A549 (cell line): ENCODE results near the gene NAV3. TPM values are rescaled to one million over a fixed set of nuclear protein-coding genes. Genes with fewer than 3 reads are reported as not detected.

Experiments
- ATAC-seq, 2 experiments: fragments of 200-7000 bp in 1 of 2; fragments of >200 bp in 1 of 2; cut with Nextera tagmentation in 1 of 2; cut with Tn5 transposase in 1 of 2; 3 replicates each; pipeline versions ENCODE4 v1.8.0 to v1.9.1; 2018 to 2020; ENCODE audit warnings: mild to moderate bottlenecking in 1 of 2, moderate library complexity in 1 of 2
- CTCF ChIA-PET: fragments of 300-600 bp; sonication (Branson Sonifier 250); formaldehyde crosslinking; extraction: SDS; loops from one replicate; lab custom pipeline; 2021; ENCODE audit warnings: antibody characterized with exemption, inconsistent platforms; lab: Yijun Ruan, JAX
- POLR2A ChIA-PET: fragments of 350-600 bp; formaldehyde crosslinking; extraction: SDS; loops from one replicate; lab custom pipeline; 2021; ENCODE audit warnings: antibody characterized with exemption, inconsistent platforms; lab: Yijun Ruan, JAX
- DNase-seq, 2 experiments: peaks; one replicate each; pipeline versions ENCODE4 v3.0.0 to v3.0.0-alpha.2; 2011 to 2016; ENCODE audit warnings: low read depth in 1 of 2, low spot score in 1 of 2
- FAIRE-seq: peaks from 2 replicates; lab custom pipeline; 2011; peaks lifted over from hg19 to GRCh38; lab: Jason Lieb, UNC
- H3K27ac ChIP-seq, 2 experiments: fragments of >200 bp; sonication (Bioruptor Twin); formaldehyde crosslinking; 3 replicates each; pipeline ENCODE4 v1.5.1; 2016 to 2017
- H3K4me1 ChIP-seq: fragments of >200 bp; sonication (Bioruptor Twin); formaldehyde crosslinking; 3 replicates; pipeline ENCODE4 v1.6.1; 2016
- H3K4me2 ChIP-seq: fragments of >200 bp; sonication (Bioruptor Twin); formaldehyde crosslinking; 3 replicates; pipeline ENCODE4 v1.6.1; 2016
- H3K4me3 ChIP-seq: fragments of >200 bp; sonication (Bioruptor Twin); formaldehyde crosslinking; 3 replicates; pipeline ENCODE4 v1.5.1; 2016
- H3K9me3 ChIP-seq: fragments of >200 bp; sonication (Bioruptor Twin); formaldehyde crosslinking; 3 replicates; pipeline ENCODE4 v1.6.1; 2016
- ATOH8 ChIP-seq: fragments of 250-450 bp; sonication (Bioruptor Pico); IDR thresholded peaks from 2 replicates; pipeline ENCODE4 v1.5.0; 2020; ENCODE audit warnings: low read depth, mild to moderate bottlenecking, moderate library complexity
- BCL3 ChIP-seq: fragments of >200 bp; sonication (Bioruptor Twin); formaldehyde crosslinking; IDR thresholded peaks from 3 replicates; pipeline ENCODE4 v1.6.1; 2016
- CBX8 ChIP-seq: fragments of 200-600 bp; sonication (generic); IDR thresholded peaks from 2 replicates; pipeline ENCODE4 v1.6.1; 2016
- CEBPB ChIP-seq, 2 experiments: fragments of >200 bp in 1 of 2; sonication (Bioruptor Twin) in 1 of 2; formaldehyde crosslinking in 1 of 2; IDR thresholded peaks; 2 replicates each; pipeline ENCODE4 v1.6.1; 2012 to 2016
- CTCF ChIP-seq: fragments of >200 bp; sonication (Bioruptor Twin); formaldehyde crosslinking; IDR thresholded peaks from 3 replicates; pipeline ENCODE4 v1.5.1; 2016
- E2F6 ChIP-seq: IDR thresholded peaks from 2 replicates; pipeline ENCODE4 v1.6.1; 2012; ENCODE audit warnings: low read depth, borderline replicate concordance
- FOSB ChIP-seq: fragments of 250-450 bp; sonication (Bioruptor Pico); IDR thresholded peaks from 2 replicates; pipeline ENCODE4 v1.5.0; 2020; ENCODE audit warnings: mild to moderate bottlenecking, moderate library complexity
- FOSL2 ChIP-seq, 2 experiments: fragments of 450-650 bp in 1 of 2; fragments of >200 bp in 1 of 2; sonication (Bioruptor Twin) in 1 of 2; formaldehyde crosslinking; IDR thresholded peaks; 2 replicates each; pipeline versions ENCODE4 v1.5.0 to v1.6.1; 2016 to 2020; ENCODE audit warnings: mild to moderate bottlenecking in 1 of 2, moderate library complexity in 1 of 2
- GATA3 ChIP-seq: IDR thresholded peaks from 2 replicates; pipeline ENCODE4 v1.6.1; 2012; ENCODE audit warnings: borderline replicate concordance
- HEYL ChIP-seq: fragments of 250-450 bp; sonication (Bioruptor Pico); IDR thresholded peaks from 2 replicates; pipeline ENCODE4 v1.8.0; 2021; ENCODE audit warnings: mild to moderate bottlenecking, moderate library complexity
- HOXB13 ChIP-seq: fragments of 250-450 bp; sonication (Bioruptor Pico); IDR thresholded peaks from 2 replicates; pipeline ENCODE4 v1.5.0; 2020; ENCODE audit warnings: low read depth, mild to moderate bottlenecking, moderate library complexity
- HOXB5 ChIP-seq: fragments of 250-450 bp; sonication (Bioruptor Pico); IDR thresholded peaks from 2 replicates; pipeline ENCODE4 v1.5.0; 2020; ENCODE audit warnings: mild to moderate bottlenecking, moderate library complexity
- KDM1A ChIP-seq: fragments of 200-600 bp; sonication (generic); IDR thresholded peaks from 2 replicates; pipeline ENCODE4 v1.6.1; 2016; ENCODE audit warnings: low read depth, mild to moderate bottlenecking
- KDM5A ChIP-seq: fragments of 200-600 bp; sonication (generic); IDR thresholded peaks from 2 replicates; pipeline ENCODE4 v1.6.1; 2016; ENCODE audit warnings: antibody characterized with exemption, mild to moderate bottlenecking
- MAFK ChIP-seq: fragments of 450-650 bp; IDR thresholded peaks from 2 replicates; pipeline ENCODE4 v1.6.1; 2014; ENCODE audit not compliant: partially characterized antibody
- MYC ChIP-seq: IDR thresholded peaks from 2 replicates; pipeline ENCODE4 v1.6.1; 2012; ENCODE audit warnings: mild to moderate bottlenecking, inconsistent platforms, low read length, improper control_type of control experiment, borderline replicate concordance
- RAD21 ChIP-seq, 2 experiments: fragments of >200 bp in 1 of 2; sonication (Bioruptor Twin) in 1 of 2; formaldehyde crosslinking in 1 of 2; IDR thresholded peaks in 1 of 2; conservative IDR thresholded peaks in 1 of 2; 2 replicates in 1 of 2; 3 replicates in 1 of 2; pipeline ENCODE4 v1.6.1; 2012 to 2018; ENCODE audit warnings: inconsistent platforms in 1 of 2
- RARB ChIP-seq: fragments of 250-450 bp; sonication (Bioruptor Pico); IDR thresholded peaks from 2 replicates; pipeline ENCODE4 v1.8.0; 2021; ENCODE audit warnings: mild to moderate bottlenecking, moderate library complexity
- RCOR1 ChIP-seq: fragments of 150-350 bp; IDR thresholded peaks from 2 replicates; pipeline ENCODE4 v1.6.1; 2014; ENCODE audit warnings: antibody characterized with exemption, low read length, low read depth
- REST ChIP-seq: fragments of 200-600 bp; sonication (generic); IDR thresholded peaks from 2 replicates; pipeline ENCODE4 v1.6.1; 2016; ENCODE audit warnings: antibody characterized with exemption, mild to moderate bottlenecking, moderate library complexity
- RNF2 ChIP-seq: fragments of 200-600 bp; sonication (generic); IDR thresholded peaks from 2 replicates; pipeline ENCODE4 v1.6.1; 2016; ENCODE audit warnings: low read depth, mild to moderate bottlenecking, antibody characterized with exemption, moderate library complexity, borderline replicate concordance
- SMC3 ChIP-seq: fragments of >200 bp; sonication (Bioruptor Twin); formaldehyde crosslinking; IDR thresholded peaks from 3 replicates; pipeline ENCODE4 v1.6.1; 2018; ENCODE audit warnings: inconsistent platforms
- TFCP2L1 ChIP-seq: fragments of 250-450 bp; sonication (Bioruptor Pico); IDR thresholded peaks from 2 replicates; pipeline ENCODE4 v1.5.0; 2021; ENCODE audit warnings: mild to moderate bottlenecking
- TP53 ChIP-seq: fragments of 250-450 bp; sonication (Bioruptor Pico); IDR thresholded peaks from 2 replicates; pipeline ENCODE4 v1.5.0; 2021; ENCODE audit warnings: mild to moderate bottlenecking, moderate library complexity
- WGBS: methylation state at CpG from one replicate; pipeline ENCODE4 v1.1.6; 2017; ENCODE audit errors: missing lambda C conversion rate; 5-methylcytosine and 5-hydroxymethylcytosine counted together
- polyA plus RNA-seq, 4 experiments: library from polyadenylated mRNA; depleted of rRNA in 3 of 4; stranded (reverse); fragments of >200 nt; fragmentation: RNase III in 1 of 4; extraction: RNeasy Plus Mini Kit Qiagen cat#74134 plus additional on column Dnase treatment in 1 of 4; gene quantifications; 2 replicates in 3 of 4; 3 replicates in 1 of 4; pipeline ENCODE4 v1.2.3, GENCODE V29; 2011 to 2017

Gene NAV3
- polyA plus RNA-seq, 2 of the 4 experiments (the other 2 are of a cell fraction), result 8.6 to 9.7 TPM

- Histone ChIP-seq H3K4me2 (no peak overlapping the region), H3K4me3 (no peak overlapping the region), H3K9me3 (no peaks in the 10 kb centered on the region), H3K27ac (peak overlapping the region; percentile 23 to 30; a peak in 2 of 6 replicates), H3K4me1 (peaks cover 5% of the 10 kb centered on the region; the same call in 1 of the 3 replicates)
- FAIRE-seq (no peak), ATAC-seq (no peak), DNase-seq (peak in 1 of 2 experiments; percentile 11)
- POLR2A ChIA-PET, result no interaction called here
- CTCF ChIA-PET, result no interaction called here
- TF ChIP-seq HOXB5 (CRISPR knock-in tag) (no peak), CEBPB (IDR thresholded peaks at IDR 0.05) (no peak), HEYL (no peak), FOSL2 (IDR thresholded peaks at IDR 0.05) (no peak), FOSL2 (CRISPR knock-in tag; IDR thresholded peaks at IDR 0.05) (no peak), KDM1A (no peak), FOSB (CRISPR knock-in tag) (no peak), GATA3 (no peak)
- 89% methylated on average over 1 of the region's 1 CpG for WGBS
These were observed 326.5 kb downstream of the NAV3 start for GRCh38 chr12:78157199-78157598.

GRCh38 chr12:78164154-78164553 is 333.5 kb downstream of the NAV3 start:
- no peak overlapping the region for H3K4me2 ChIP-seq
- ATAC-seq (no peak), FAIRE-seq (no peak)

More at GRCh38 chr12:78164154-78164553, 333.5 kb downstream of the NAV3 start:
- Histone ChIP-seq H3K27ac (no peak overlapping the region), H3K4me3 (no peak overlapping the region)
- CTCF ChIA-PET, result no interaction called here
- TF ChIP-seq RNF2 (no peak), RARB (no peak), ATOH8 (CRISPR knock-in tag) (no peak), REST (no peak), CTCF (no peak), RAD21 (conservative IDR thresholded peaks at IDR 0.05 in 1 of 2, IDR thresholded peaks at IDR 0.05 in 1 of 2) (no peak), MAFK (no peak), CBX8 (no peak), HOXB13 (CRISPR knock-in tag) (no peak), TP53 (CRISPR knock-in tag) (no peak), TFCP2L1 (CRISPR knock-in tag) (no peak), E2F6 (no peak), RCOR1 (no peak), MYC (no peak), HEYL (no peak), BCL3 (no peak), SMC3 (no peak), KDM5A (no peak), FOSB (CRISPR knock-in tag) (no peak)
- TF ChIP-seq, all 56 proteins: peak for 0
- Histone ChIP-seq H3K9me3 (no peaks in the 10 kb centered on the region), H3K4me1 (no peaks in the 10 kb centered on the region)
- no peak for DNase-seq
- WGBS, result 87% methylated on average over 1 of the region's 1 CpG
- POLR2A ChIA-PET, result no interaction called here
